Measurements from ENCODE around the gene PAK1.

GRCh38 chr11:77468527-77468926 lies 5.4 kb downstream of the PAK1 start:
- TF ChIP-seq POLR2AphosphoS5 (IDR thresholded peaks at IDR 0.05; ENCODE audit: low read depth, low read length) (no peak), POLR2A (IDR thresholded peaks at IDR 0.05; ENCODE audit: low read depth, low read length) (no peak)

Data from GM12892 (cell line).